Activated T-cell treated with anti-CD3 and anti-CD28 coated beads for 1 hour (primary cell): ENCODE data around the gene TSPAN10.
"Not testable (repeated sequence)": the region's sequence is repeated elsewhere in the genome, so short reads cannot be mapped to it uniquely, and the experiment has no call there.

ENCODE experiments used
- DNase-seq: peaks from one replicate; pipeline ENCODE4 v3.0.0-alpha.2; 2020; ENCODE audit warnings: low read depth

The TSPAN10 gene

DNA sequence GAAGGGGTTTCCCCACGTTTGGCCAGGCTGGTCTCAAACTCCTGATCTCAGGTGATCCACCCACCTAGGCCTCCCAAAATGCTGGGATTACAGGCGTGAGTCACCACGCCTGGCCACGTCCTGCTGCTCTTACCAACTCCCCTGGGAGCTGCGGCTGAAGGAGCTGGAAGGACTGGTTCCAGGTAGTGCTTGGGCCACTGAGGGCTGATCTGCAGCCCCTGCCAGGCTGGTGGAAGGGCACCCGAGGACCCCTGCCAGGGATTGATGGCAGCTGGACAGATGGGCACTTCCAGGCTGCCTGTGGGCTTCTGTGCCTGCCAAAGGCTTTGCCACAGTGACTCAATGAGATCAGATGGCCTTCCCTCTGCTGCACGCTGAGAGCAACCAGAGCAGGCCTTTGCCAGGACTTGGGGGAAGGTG is 27.1 kb downstream of the TSPAN10 start:
- no peak for DNase-seq

DNA sequence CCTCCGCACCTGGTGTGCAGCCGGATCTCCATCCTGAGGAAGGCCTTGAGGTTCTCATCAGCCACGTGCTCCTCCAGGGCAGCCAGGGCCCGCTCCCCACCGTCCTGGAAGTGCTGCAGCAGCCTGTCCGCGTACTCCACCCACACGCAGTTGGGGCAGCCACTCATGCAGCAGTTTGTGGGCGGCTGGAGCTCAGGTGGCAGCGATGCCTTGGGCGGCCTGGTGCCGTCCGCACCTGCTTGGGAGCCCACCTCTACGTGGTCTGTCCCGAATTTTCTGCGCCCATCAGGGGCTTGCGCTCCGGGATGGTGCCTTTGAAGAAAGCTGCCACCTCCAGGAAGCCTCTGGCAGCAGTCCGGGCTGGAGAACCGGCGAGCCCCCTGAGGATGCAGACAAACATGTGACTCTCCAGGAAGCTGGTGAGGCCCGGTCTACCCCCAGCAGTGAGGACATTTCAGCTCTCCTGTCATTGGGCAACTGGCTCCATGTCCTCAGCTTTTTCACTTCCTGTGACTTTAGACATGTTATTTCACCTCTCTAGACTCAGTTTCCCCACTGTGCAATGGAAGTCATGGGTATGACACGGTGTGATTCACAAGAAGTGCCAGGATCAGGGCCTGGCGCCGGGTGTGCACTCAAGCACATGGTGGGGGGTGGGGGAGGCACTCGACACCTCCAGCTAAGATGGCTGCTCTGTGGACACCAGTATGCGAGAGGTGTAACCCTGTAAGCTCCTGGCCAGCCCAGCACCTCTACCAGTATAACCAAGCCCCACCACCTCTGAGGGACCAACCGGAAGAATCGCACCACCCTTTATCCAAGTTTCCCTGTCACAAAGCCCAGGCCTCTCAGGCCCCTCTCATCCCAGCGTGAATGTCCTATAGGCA is 28.5 kb downstream of the TSPAN10 start:
- no peak for DNase-seq

DNA sequence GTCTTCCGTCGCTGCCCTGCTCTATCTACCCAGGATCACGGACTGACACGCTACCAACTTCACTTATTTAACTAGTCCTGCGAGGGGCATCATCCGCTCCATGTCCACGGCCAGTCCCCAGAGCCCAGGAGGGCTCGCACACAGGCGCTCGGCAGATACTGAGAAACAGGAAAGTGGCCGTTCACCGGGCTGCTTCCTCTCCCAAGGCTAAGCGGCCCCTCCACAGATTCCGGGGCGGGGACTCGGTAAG is 29.0 kb downstream of the TSPAN10 start:
- DNase-seq = no peak

DNA sequence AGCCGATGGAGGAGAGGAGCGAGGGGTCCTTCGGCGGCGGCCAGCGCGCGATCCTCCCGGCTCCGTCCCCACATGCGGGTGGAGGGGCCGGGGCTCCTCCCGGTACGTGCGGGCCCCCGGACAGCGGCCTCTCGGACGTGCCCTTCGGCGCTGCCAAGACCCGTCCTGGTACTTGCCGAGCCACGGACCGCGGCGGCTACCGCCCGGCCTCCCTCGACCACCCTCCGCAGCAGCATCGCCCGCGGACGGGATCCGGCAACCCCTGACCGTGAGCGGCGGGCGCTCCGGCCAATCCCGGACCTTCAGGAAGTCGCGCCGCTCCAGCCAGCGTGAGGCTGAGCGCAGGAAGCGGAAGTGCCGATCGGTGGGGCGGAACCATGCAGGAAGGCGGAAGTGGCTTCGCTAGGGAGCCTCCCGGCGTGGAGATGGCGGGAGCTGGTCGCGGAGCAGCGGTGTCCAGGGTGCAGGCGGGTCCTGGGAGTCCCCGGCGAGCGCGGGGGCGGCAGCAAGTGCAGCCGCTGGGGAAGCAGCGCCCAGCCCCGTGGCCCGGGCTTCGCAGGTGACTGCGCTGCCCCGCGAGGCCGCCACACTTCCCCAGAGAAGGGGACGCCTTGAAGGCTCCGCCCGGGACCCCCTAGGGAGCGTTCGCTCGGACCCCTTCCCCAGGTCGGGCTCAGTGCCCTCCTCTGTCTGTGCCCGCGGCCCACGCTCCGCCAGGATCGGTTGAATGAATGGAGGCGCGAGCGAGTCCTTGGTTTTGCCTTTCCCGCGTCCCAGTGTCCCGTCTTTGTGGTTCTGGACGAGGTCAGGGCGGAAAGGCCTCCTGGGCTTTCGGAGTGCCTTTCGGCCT is 29.6 kb downstream of the TSPAN10 start, which contains the start of the genes CCDC137 and OXLD1:
CCDC137 (plus strand) TSS at position 396 of the 850 bp plus-strand sequence; CDS start at position 426, 30 bp downstream.
OXLD1 (minus strand) TSS at position 264 of the 850 bp plus-strand sequence; CDS start at position 236, 28 bp downstream.
- peak; percentile 87 for DNase-seq

DNA sequence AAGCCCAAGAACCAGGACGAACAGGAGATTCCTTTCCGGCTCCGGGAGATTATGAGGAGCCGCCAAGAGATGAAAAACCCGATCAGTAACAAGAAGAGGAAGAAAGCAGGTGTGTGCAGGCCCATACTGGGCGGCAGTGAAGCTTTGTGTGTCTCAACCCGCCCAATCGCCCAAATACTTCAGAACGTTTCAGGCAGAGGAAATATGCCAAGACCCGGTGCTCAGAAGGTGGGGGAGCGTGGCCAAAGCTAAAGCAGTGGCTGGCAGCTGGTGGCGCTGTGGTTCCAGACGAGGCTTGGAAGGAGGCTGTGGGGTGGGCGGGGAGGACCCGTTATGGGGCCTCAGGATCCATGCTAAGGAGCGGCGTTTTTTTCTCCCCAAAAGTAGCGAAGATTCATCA is 30.8 kb downstream of the TSPAN10 start:
- no peak for DNase-seq

DNA sequence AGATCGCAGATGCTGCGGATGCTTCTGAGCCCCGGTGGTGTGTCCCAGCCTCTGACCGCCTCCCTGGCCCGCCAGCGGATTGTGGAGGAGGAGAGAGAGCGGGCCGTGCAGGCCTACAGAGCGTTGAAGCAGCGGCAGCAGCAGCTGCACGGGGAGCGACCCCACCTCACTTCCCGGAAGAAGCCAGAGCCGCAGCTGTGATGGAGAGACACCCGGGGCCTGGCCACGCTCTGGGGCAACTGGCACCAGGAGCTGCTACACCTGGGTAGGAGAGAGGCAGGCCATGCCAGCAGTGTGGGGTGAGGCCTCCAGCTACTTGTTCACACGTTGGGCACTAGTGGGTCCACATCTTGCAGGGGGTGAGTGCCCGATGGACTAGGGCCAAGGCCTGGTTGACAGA is 35.5 kb downstream of the TSPAN10 start:
- no peak for DNase-seq

DNA sequence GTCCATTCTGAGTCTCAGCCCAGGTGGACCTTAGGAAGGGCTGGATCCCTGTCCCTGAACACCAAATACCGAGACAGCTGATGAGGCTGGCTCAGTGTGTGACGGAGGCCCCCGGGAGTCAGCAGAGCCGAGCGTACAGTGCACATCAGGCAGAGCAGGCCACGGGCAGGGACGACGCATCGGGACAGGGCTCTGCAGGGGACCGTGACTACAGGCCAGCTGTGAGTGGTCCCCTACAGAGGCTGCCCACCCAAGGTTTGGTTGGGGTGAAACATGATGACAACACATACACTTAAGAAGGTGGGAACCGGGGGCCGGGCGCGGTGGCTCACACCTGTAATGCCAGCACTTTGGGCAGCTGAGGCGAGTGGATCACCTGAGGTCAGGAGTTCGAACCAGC is 36.0 kb downstream of the TSPAN10 start:
- no peak for DNase-seq

DNA sequence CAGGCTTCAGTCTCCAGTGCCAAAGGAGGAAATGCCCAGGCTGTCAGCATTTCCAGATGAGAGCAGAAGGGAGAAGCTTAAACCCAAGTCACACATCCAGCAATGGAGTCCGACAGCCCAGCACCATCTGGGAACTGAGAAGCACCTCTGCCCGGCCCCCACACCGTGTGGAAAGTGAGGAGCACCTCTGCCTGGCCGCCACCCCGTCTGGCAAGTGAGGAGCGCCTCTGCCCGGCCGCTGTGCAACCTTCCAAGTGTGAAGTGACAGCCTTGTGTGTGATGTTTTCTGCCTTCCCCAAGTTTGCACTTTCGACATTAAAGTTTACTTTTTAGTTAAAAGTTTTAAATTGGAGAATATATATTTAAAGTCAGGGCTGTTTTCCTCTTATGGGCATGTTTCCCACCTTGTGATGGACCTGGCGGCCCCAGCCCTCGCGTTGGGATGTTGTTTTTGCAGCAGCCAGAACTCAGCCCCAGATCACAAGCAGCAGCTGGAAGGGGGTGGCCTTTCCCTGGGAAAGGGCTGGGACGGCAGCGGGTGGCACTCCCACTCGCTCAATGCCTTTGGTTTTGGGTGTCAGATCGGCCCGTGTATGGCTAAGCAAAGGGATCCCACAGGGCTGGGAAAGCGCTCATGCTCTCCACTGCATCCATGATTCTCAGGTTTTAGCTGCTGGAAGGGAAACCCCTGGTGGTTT is 36.7 kb downstream of the TSPAN10 start:
- no peak for DNase-seq

DNA sequence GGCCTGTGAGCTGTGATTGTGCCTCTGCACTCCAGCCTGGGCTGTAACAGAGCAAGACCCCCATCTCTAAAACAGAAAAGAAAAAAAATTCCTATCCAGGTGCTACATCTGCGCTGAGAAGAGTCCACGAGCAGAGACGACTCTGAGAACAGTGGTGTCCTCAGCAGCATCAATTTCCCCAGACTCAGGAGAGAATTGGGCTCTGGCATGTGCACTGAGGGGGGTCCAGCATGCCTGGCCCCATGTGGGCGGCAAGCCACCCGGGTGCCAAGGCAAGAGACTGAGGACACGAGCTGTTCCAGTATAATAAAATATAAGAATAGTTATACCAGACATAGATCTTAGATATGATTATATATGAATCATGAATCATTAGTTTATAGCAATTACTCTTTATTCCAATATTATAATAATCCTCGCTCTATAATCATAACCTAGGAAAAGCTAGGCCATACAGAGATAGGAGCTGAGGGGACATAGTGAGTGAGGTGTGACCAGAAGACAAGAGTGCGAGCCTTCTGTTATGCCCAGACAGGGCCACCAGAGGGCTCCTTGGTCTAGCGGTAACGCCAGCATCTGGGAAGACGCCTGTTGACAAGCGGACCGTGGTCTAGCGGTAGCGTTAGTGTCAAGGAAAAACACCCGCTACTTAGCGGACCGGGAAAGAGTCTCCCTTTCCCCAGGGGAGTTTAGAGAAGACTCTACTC is 38.7 kb downstream of the TSPAN10 start:
- DNase-seq = not testable (repeated sequence)

DNA sequence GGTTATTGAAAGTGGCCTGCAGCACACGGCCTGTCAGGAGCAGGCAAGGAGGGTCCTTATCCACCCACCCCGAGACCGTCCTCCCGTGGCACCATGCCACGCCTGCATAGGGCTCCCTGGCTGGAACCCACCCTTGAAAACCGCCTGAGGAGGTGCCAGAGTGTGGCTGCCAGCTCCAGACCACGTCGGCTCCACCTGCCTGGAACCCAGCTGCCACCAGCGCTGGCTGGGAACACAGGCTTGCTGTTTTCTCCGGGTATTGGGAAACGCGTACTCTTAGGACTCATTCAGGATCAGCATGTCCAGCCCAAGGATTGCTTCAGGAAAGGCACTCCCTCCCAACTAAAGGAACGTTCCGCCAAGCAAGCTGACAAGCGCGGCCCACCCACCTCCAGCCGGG is 39.9 kb downstream of the TSPAN10 start:
- DNase-seq = no peak

DNA sequence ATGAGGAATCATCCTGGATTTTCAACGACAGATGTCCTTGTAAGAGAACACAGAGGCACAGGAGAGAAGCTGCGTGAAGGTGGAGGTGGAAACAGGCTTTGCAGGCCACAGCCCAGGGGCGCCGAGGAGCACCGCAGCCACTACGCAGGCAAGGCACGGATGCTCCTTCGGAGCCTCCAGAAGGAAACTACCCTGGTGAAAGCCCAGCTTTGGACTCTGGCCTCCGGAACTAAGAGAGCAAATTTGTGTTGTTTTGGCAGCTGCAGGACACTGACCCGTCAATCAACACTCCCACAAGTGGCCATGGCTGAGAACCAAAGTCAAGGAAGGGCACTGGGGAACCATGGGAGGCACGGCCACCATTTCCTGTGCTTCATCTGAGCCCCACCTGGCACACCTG is 43.2 kb downstream of the TSPAN10 start:
- no peak for DNase-seq

DNA sequence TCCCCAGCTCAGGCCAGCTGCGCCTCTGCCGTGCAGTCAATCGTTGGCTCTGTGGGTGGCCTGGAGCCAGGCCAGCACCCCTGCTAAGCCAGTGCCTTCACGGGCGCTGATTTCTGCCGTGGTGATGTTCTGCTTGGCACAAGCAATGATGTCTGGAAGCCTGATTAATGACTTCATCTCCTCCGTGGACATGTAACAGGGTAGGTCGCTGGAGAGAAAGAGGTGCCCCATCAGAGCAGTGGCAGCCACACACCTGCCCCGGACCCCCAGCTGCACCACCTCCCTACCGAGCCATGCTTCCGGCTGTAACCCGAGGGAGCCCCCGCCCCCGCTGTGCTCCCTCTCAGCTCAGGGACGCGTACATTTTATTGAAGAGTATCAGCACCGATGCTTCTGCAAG is 44.7 kb downstream of the TSPAN10 start:
- DNase-seq = no peak

DNA sequence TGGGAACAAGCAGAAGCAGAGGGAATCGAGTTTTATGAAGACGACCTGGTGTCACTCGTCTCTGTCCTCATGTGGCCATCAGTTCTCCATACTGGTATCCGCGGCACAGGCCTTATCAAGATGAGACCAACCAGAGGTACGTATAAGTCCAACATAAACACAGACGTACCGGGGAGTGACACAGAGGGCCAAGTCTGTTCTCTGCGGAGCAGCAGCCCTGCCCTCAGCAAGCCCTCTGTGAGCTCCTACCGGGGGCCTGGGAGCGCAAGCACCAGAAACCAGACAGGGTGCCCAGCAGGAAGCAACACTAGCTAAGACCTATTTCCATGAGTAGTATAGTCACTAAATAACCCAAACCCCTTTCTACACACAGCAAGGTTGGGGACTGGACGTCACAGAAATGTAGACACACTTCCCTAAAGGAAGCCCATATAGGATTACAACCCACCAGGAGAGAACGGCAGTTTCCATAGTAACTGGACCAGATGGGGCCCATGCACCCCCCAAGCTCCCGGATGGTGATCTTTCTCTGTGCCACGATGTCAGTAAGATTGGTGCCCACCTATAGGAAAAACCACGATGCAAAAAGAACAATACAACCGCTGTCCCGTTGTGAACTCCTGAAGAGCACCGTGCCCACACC is 45.7 kb downstream of the TSPAN10 start:
- DNase-seq = no peak

DNA sequence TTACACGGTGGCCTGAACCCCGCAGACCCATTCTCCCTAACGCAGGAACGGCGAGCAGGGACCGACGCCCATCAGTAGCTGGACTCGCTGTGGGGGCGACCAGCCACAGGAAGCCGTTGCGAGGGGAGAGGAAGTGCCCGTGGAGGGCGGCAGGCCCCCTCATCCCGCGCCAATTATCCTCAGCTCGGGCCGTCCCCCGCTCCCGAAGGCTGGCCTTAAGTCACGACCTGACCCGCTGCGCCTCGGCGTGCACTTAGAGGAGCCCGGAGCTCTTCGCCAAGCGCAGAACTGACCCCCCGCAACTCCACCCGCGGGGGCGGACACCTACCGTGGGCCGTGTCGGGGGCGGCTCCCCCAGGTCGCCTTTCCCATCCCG is 46.2 kb downstream of the TSPAN10 start:
- DNase-seq = no peak

DNA sequence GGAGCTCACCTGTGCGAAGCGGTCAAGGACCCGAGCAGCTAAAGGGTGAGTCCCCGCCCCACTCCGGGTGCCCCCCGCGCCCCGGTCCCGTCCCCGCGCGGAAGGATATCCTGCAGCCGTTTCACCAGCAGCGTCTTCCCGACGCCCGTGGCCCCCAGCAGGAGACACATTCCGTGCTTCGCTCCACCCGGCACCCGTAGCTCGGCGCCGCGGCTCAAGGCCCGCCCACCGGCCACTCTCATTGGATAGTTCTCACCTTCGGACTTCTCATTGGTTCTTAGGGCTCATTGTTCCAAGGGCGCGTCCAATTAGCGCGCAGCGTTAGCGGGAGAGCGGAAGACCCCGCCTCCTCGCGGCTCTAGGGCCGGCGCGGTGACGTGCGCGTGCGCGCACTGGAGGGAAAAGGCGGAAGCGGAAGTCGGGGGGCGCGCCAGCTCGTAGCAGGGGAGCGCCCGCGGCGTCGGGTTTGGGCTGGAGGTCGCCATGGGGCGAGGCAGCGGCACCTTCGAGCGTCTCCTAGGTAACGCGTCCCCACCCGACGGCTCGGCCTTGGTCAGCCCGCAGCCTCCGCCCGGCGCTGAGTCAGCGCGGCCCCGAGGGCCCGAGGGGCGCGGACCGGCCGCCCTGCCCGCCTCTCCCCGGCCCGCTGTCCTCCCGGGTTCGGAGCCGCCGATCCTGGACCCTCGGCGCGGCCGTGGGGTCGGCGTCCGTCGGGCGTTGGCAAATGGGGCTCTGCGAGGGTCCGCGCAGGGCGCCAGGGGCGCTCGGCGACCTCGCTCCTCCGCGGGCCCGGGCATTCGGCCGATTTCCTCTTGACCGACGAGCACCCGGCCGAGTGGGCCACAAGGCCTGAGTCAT is 46.8 kb downstream of the TSPAN10 start, which contains the start of the genes ARL16 and HGS:
ARL16 (minus strand) TSS at position 214 of the 858 bp plus-strand sequence; CDS start at position 170, 44 bp downstream.
HGS (plus strand) TSS at position 428 of the 858 bp plus-strand sequence; CDS start at position 484, 56 bp downstream.
- DNase-seq = peak; percentile 96

DNA sequence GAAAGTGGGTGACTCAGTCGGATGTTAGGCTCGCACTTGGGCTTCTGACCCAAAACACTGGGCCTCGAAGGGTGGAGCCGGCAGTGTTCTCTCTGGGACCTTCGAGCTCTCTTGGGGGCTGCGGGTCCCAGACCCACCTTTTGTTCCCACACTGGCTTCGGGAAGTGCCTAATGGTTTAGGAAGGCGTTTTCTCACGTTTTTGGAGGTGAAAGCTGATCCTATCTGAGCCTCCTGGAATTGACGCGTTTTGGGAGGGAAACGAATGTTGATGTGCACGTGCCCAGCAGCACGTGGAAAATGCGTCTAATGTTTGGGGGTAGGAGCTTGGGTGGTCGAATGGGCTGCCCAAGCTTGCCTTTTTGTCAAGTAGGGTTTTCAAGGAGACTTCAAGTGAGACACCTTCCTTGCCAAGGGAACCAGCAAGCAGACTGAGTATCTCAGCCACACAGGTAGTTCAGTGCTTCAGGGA is 47.5 kb downstream of the TSPAN10 start:
- DNase-seq = no peak

DNA sequence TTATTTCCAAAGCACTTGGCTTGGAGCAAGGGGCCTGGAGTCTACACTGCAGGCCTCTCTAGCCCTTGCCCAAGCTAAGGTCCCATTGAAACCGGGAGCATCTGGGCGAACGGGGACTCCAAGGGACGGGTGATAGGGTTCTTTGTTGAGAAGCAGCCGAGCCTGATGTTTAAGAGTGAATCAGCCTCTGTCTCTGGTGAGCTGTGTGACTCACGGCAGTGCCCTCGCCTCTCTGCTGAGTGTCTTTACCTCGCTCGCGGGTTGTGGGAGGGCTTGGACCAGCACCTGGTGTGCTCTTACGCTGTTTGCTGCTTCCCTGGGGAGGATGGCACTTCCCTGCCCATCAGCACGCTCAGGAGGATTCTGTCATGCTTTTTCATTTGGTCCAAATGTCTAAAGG is 48.1 kb downstream of the TSPAN10 start:
- no peak for DNase-seq

DNA sequence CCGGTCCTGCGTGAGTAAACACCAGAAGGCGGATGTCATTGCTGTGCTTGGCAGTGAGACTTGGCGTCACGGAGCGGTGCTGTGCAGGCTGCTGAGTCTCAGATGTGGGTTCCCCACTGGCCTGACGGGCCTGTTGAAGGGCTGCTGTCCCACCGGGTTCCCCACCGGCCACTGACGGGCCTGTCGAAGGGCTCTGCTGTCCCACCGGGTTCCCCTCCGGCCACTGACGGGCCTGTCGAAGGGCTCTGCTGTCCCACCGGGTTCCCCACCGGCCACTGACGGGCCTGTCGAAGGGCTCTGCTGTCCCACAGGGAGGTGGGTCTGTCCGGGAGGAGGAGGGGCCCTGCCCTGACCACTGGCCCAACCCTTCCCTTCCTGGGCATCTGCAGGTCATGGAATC is 49.6 kb downstream of the TSPAN10 start:
- DNase-seq = no peak

DNA sequence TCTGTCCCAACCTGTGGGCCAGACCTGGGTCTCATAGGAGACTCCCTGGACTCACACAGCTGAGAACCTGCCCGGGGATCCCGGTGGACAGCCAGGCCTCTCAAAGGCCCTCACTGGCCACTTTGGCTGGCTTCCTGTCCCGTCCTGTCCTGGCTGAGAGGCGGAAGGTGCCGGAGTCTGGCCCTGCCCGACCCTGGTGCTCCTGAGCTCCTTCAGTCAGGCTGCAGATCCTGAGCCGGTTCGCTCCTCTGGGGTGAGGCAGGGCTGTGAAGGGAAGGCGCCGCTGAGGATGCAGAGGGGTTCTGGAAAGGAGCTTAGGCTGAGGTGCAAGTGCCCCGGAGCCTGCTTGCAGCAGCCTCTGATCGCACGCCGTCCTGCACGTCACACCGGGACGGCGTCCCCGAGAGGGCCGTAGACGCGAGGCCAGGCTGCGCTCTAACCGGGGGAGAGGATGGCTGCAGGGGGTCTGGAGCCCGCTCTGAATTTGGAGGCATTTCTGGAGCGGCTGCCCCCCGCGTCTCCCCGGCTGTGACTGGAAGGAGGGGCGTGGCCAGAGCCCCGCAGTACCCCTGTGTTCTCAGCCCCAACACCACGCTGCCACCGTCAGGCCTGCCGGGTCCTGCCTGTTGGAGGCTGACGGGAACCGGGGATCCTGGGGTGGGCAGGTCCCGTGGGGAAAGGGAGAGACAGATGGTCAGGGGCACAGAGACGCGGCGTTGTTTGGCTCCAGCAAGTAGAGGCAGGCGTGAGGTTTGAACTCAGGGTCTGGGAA is 51.0 kb downstream of the TSPAN10 start:
- no peak for DNase-seq
